ENCODE results near the gene MAGEF1.

DNA sequence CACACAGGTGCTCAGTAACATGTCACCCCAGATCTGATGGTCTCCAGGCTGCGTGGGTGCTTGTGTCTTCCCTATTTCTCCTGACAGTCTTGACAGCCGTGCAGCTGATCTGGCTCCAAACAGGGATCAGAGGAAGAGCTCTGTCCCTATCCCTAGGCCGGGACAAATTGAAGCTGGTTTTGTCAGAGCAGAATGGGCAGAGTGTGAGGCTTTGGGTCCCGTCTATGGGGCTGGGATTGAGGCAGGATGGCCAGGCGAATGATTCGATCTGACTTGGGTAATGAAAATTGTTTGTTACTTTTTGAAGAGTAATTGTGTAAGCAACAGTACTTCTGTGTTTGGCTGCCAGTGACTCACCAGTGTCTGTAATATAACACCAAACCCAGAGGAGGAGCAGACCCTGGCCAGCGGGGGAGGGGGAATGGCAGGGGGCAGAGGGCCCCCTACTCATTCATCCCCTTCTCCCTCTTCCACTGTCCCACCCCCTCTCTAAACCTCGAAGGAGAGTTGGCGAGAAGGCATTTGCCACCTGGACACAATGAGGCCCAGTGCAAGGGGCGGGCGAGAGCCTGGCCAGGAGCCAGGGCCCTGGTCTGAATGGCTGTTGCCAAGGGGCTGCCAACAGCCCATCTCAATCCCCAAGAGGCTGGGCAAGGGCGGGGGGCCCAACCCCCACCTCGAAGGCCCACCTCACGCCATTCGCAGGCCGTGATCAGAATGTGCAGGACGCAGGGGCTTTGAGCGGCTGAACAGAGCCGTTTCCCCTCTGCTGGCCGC is 4.9 kb upstream of the MAGEF1 start:
- TF ChIP-seq POLR2A (IDR thresholded peaks at IDR 0.05), result no peak
- TF ChIP-seq, protein P1, sequence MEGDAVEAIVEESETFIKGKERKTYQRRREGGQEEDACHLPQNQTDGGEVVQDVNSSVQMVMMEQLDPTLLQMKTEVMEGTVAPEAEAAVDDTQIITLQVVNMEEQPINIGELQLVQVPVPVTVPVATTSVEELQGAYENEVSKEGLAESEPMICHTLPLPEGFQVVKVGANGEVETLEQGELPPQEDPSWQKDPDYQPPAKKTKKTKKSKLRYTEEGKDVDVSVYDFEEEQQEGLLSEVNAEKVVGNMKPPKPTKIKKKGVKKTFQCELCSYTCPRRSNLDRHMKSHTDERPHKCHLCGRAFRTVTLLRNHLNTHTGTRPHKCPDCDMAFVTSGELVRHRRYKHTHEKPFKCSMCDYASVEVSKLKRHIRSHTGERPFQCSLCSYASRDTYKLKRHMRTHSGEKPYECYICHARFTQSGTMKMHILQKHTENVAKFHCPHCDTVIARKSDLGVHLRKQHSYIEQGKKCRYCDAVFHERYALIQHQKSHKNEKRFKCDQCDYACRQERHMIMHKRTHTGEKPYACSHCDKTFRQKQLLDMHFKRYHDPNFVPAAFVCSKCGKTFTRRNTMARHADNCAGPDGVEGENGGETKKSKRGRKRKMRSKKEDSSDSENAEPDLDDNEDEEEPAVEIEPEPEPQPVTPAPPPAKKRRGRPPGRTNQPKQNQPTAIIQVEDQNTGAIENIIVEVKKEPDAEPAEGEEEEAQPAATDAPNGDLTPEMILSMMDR (IDR thresholded peaks at IDR 0.05), result no peak

Measured in Peyer's patch (tissue), 4 donors.